H9 (cell line): Measurements from ENCODE around the gene RBM15. TPM values are rescaled to one million over a fixed set of nuclear protein-coding genes. Genes with fewer than 3 reads are reported as not detected.

Experiments
- DNase-seq: peaks from one replicate; pipeline ENCODE4 v3.0.0-alpha.2; 2017
- H2AFZ ChIP-seq: one replicate; pipeline ENCODE4 v1.6.1; 2013; ENCODE audit warnings: mild to moderate bottlenecking, low read length, control low read depth, moderate library complexity
- H2AK5ac ChIP-seq: 2 replicates; pipeline ENCODE4 v1.6.1; 2013; ENCODE audit warnings: low read length, control low read depth, mixed read lengths; ENCODE audit not compliant: insufficient read length
- H2BK120ac ChIP-seq: one replicate; pipeline ENCODE4 v1.6.1; 2013; ENCODE audit warnings: low read depth, mild to moderate bottlenecking, low read length, control low read depth, inconsistent platforms; ENCODE audit not compliant: poor library complexity, severe bottlenecking
- H2BK12ac ChIP-seq: 2 replicates; pipeline ENCODE4 v1.6.1; 2013; ENCODE audit warnings: low read length, control low read depth, mixed read lengths, low read depth; ENCODE audit not compliant: insufficient read length
- H2BK15ac ChIP-seq: 2 replicates; pipeline ENCODE4 v1.6.1; 2013; ENCODE audit warnings: low read depth, low read length, control low read depth
- H2BK20ac ChIP-seq: one replicate; pipeline ENCODE4 v1.6.1; 2013; ENCODE audit warnings: low read depth, mild to moderate bottlenecking, low read length, control low read depth, inconsistent platforms; ENCODE audit not compliant: poor library complexity, severe bottlenecking
- H2BK5ac ChIP-seq: 2 replicates; pipeline ENCODE4 v1.6.1; 2013; ENCODE audit warnings: low read length, control low read depth, mixed read lengths; ENCODE audit not compliant: insufficient read length
- H3K14ac ChIP-seq: 2 replicates; pipeline ENCODE4 v1.6.1; 2013; ENCODE audit warnings: low read length, control low read depth; ENCODE audit not compliant: insufficient read depth
- H3K18ac ChIP-seq: 2 replicates; pipeline ENCODE4 v1.6.1; 2013; ENCODE audit warnings: low read depth, mild to moderate bottlenecking, mixed read lengths, low read length, control low read depth; ENCODE audit not compliant: insufficient read length
- H3K23ac ChIP-seq: 2 replicates; pipeline ENCODE4 v1.6.1; 2013; ENCODE audit warnings: low read length, control low read depth, mixed read lengths, low read depth; ENCODE audit not compliant: insufficient read length
- H3K23me2 ChIP-seq: 2 replicates; pipeline ENCODE4 v1.6.1; 2013; ENCODE audit warnings: low read depth, mild to moderate bottlenecking, mixed read lengths, low read length, control low read depth; ENCODE audit not compliant: insufficient read length, poor library complexity, severe bottlenecking
- H3K27ac ChIP-seq: 2 replicates; pipeline ENCODE4 v1.5.1; 2013; ENCODE audit warnings: low read length, control low read depth, mixed read lengths, low read depth; ENCODE audit not compliant: insufficient read length
- H3K27me3 ChIP-seq: 2 replicates; pipeline ENCODE4 v1.6.1; 2013; ENCODE audit warnings: low read length, control low read depth, inconsistent platforms; ENCODE audit not compliant: insufficient read depth
- H3K4ac ChIP-seq: 2 replicates; pipeline ENCODE4 v1.6.1; 2013; ENCODE audit warnings: low read depth, mild to moderate bottlenecking, control low read depth, inconsistent platforms, low read length, moderate library complexity
- H3K4me1 ChIP-seq: 2 replicates; pipeline ENCODE4 v1.6.1; 2013; ENCODE audit warnings: low read length, control low read depth, inconsistent platforms; ENCODE audit not compliant: insufficient read depth
- H3K4me2 ChIP-seq: 2 replicates; pipeline ENCODE4 v1.6.1; 2013; ENCODE audit warnings: low read length, control low read depth, mixed read lengths; ENCODE audit not compliant: insufficient read length, insufficient read depth
- H3K56ac ChIP-seq: 2 replicates; pipeline ENCODE4 v1.6.1; 2013; ENCODE audit warnings: low read depth, mild to moderate bottlenecking, mixed read lengths, low read length, control low read depth; ENCODE audit not compliant: insufficient read length
- H3K79me1 ChIP-seq: 2 replicates; pipeline ENCODE4 v1.6.1; 2013; ENCODE audit warnings: low read depth, mild to moderate bottlenecking, moderate library complexity, low read length, control low read depth, inconsistent platforms; ENCODE audit not compliant: insufficient read depth, poor library complexity, severe bottlenecking
- H3K79me2 ChIP-seq: 2 replicates; pipeline ENCODE4 v1.6.1; 2013; ENCODE audit warnings: low read length, control low read depth, inconsistent platforms; ENCODE audit not compliant: insufficient read depth
- H3K9ac ChIP-seq: 2 replicates; pipeline ENCODE4 v1.6.1; 2013; ENCODE audit warnings: low read length, control low read depth, mixed read lengths; ENCODE audit not compliant: insufficient read length; ENCODE audit errors: extremely low read depth
- H3K9me3 ChIP-seq: one replicate; pipeline ENCODE4 v1.6.1; 2013; ENCODE audit warnings: low read depth, low read length, inconsistent platforms; ENCODE audit not compliant: control insufficient read depth
- H3T11ph ChIP-seq: one replicate; pipeline ENCODE4 v1.6.1; 2013; ENCODE audit warnings: mild to moderate bottlenecking, low read length, control low read depth, inconsistent platforms
- H4K20me1 ChIP-seq: one replicate; pipeline ENCODE4 v1.6.1; 2013; ENCODE audit not compliant: control insufficient read depth, insufficient read length, insufficient read depth
- H4K5ac ChIP-seq: 2 replicates; pipeline ENCODE4 v1.6.1; 2013; ENCODE audit warnings: low read depth, mild to moderate bottlenecking, mixed read lengths, low read length, control low read depth; ENCODE audit not compliant: insufficient read length
- H4K8ac ChIP-seq: replicated peaks from 2 replicates; pipeline ENCODE4 v1.6.1; 2013; ENCODE audit warnings: low read length, control low read depth, mixed read lengths, low read depth; ENCODE audit not compliant: insufficient read length
- H4K91ac ChIP-seq: 2 replicates; pipeline ENCODE4 v1.6.1; 2013; ENCODE audit warnings: low read depth, mild to moderate bottlenecking, moderate library complexity, mixed read lengths, low read length, control low read depth; ENCODE audit not compliant: insufficient read length
- H3K27ac Mint-ChIP-seq, 3 experiments: 2 replicates in 2 of 3; 3 replicates in 1 of 3; pipeline ENCODE4 v1.8.0; 2020 to 2021; ENCODE audit warnings: mixed read lengths in 3 of 3, mild to moderate bottlenecking in 1 of 3, moderate library complexity in 1 of 3
- H3K27me3 Mint-ChIP-seq: 2 replicates; pipeline ENCODE4 v1.8.0; 2021; ENCODE audit warnings: low read depth, mild to moderate bottlenecking, moderate library complexity, mixed read lengths
- H3K36me3 Mint-ChIP-seq, 3 experiments: 2 replicates in 2 of 3; 3 replicates in 1 of 3; pipeline ENCODE4 v1.8.0; 2020 to 2021; ENCODE audit warnings: low read depth in 3 of 3, mixed read lengths in 3 of 3; ENCODE audit not compliant: insufficient read depth in 1 of 3
- H3K4me1 Mint-ChIP-seq, 2 experiments: 2 replicates each; pipeline ENCODE4 v1.8.0; 2020; ENCODE audit warnings: mixed read lengths in 2 of 2
- H3K4me3 Mint-ChIP-seq, 2 experiments: 2 replicates in 1 of 2; 3 replicates in 1 of 2; pipeline ENCODE4 v1.8.0; 2020 to 2021; ENCODE audit warnings: mild to moderate bottlenecking in 2 of 2, mixed read lengths in 2 of 2, moderate library complexity in 1 of 2
- H3K9me3 Mint-ChIP-seq, 2 experiments: 2 replicates in 1 of 2; 3 replicates in 1 of 2; pipeline ENCODE4 v1.8.0; 2020; ENCODE audit warnings: mild to moderate bottlenecking in 2 of 2, mixed read lengths in 2 of 2, moderate library complexity in 1 of 2
- CTCF ChIP-seq: fragments of 200-600 bp; sonication (generic); conservative IDR thresholded peaks from 3 replicates; pipeline ENCODE4 v1.8.0; 2021; ENCODE audit warnings: antibody characterized with exemption, mild to moderate bottlenecking
- WGBS: extraction: QIAGEN DNeasy Blood & Tissue Kit; methylation state at CpG from one replicate; pipeline ENCODE4 v1.1.7; 2013; ENCODE audit warnings: missing lambda C conversion rate, low lambda C conversion rate, mixed read lengths; ENCODE audit not compliant: insufficient read length; ENCODE audit errors: extremely low coverage; 5-methylcytosine and 5-hydroxymethylcytosine counted together
- total RNA-seq: library from RNA; stranded (reverse); gene quantifications from 2 replicates; pipeline ENCODE4 v1.2.1, GENCODE V29; 2021

Gene RBM15
- total RNA-seq, 1 experiment from 2014 or later = 62.0 TPM

DNA sequence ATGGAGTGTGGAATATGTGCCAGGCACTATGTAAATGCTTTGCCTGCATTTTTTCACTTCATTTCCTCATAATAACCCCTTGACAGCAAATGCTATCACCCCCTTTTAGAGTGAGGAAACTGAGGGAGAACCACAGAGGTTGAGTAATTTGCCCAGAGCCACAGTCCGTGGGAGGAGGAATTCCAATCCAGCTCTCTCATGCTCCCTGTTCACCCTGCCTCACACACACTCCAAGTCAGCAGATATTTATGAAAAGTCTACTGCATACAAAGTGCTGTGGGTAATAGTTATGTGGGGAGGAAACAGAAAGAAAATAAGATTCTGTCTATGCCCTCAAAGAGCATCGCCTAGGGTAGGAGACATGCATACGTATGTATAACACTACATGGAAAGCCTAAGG lies 30.9 kb upstream of the RBM15 start:
- WGBS = no CpG with 5 or more reads among the region's 3 CpGs
- no peak overlapping the region for H3K27ac Mint-ChIP-seq
- no peaks in the 10 kb centered on the region for H3K23me2 ChIP-seq

More for the DNA sequence above, 30.9 kb upstream of the RBM15 start:
- H3K36me3 Mint-ChIP-seq = no peaks in the 10 kb centered on the region
- Histone ChIP-seq H2BK120ac (no peak overlapping the region), H3K79me1 (no peaks in the 10 kb centered on the region), H3K27me3 (no peaks in the 10 kb centered on the region), H3K23ac (no peak overlapping the region), H4K8ac (no peak overlapping the region), H2BK20ac (no peak overlapping the region), H3K9me3 (no peaks in the 10 kb centered on the region), H3K14ac (no peak overlapping the region), H3K79me2 (no peaks in the 10 kb centered on the region), H3K4me2 (no peak overlapping the region), H3K4me1 (no peaks in the 10 kb centered on the region; the same call in 1 of the 2 replicates), H3K27ac (no peak overlapping the region), H4K20me1 (no peaks in the 10 kb centered on the region), H2BK5ac (no peak overlapping the region), H2AFZ (no peak overlapping the region), H3K56ac (no peak overlapping the region), H3K4ac (no peak overlapping the region), H2BK15ac (no peak overlapping the region), H4K5ac (no peak overlapping the region), H2AK5ac (no peak overlapping the region), H3T11ph (no peak overlapping the region), H3K18ac (no peak overlapping the region), H2BK12ac (no peak overlapping the region), H3K9ac (no peak overlapping the region), H4K91ac (no peak overlapping the region)
- H3K4me3 Mint-ChIP-seq = no peak overlapping the region
- DNase-seq = no peak
- no peak for TF ChIP-seq CTCF
- H3K4me1 Mint-ChIP-seq = peaks cover 18 to 19% of the 10 kb centered on the region in 2 experiments
- no peaks in the 10 kb centered on the region for H3K9me3 Mint-ChIP-seq
- peaks cover 9% of the 10 kb centered on the region for H3K27me3 Mint-ChIP-seq
